T-helper 17 cell (primary cell): ENCODE measurements around the gene GTF3C2. TPM values are rescaled to one million over a fixed set of nuclear protein-coding genes. Genes with fewer than 3 reads are reported as not detected.

Source experiments
- ATAC-seq: fragments of 150-1000 bp; cut with Tn5 transposase; 2 replicates; pipeline ENCODE4 v1.10.0; 2021; ENCODE audit warnings: mild to moderate bottlenecking, moderate library complexity
- DNase-seq, 3 donors: peaks; one replicate each; pipeline versions ENCODE4 v3.0.0 to v3.0.0-alpha.2; 2020 to 2021
- H3K9me3 ChIP-seq: one replicate; pipeline ENCODE4 v1.7.0; 2013; ENCODE audit warnings: low read length, mild to moderate bottlenecking; ENCODE audit not compliant: control insufficient read depth, poor library complexity, severe bottlenecking
- H3K27ac Mint-ChIP-seq: one replicate; pipeline ENCODE4 v1.8.0; 2022; ENCODE audit warnings: mild to moderate bottlenecking, moderate library complexity, mixed read lengths
- H3K27me3 Mint-ChIP-seq: one replicate; pipeline ENCODE4 v1.8.0; 2022; ENCODE audit warnings: mixed read lengths
- H3K36me3 Mint-ChIP-seq: one replicate; pipeline ENCODE4 v1.8.0; 2022; ENCODE audit warnings: low read depth, mixed read lengths
- H3K4me1 Mint-ChIP-seq: one replicate; pipeline ENCODE4 v1.8.0; 2022; ENCODE audit warnings: mild to moderate bottlenecking, mixed read lengths
- H3K4me3 Mint-ChIP-seq: one replicate; pipeline ENCODE4 v1.8.0; 2022; ENCODE audit warnings: mild to moderate bottlenecking, moderate library complexity, mixed read lengths
- total RNA-seq, 4 donors: library from RNA in 2 of 4; stranded (reverse) in 2 of 4; gene quantifications; one replicate each; pipeline ENCODE4 v1.2.3 and lab custom pipeline; 2022 to 2026

Gene GTF3C2
- total RNA-seq, 2 donors from 2014 or later = 52.2 to 70.2 TPM

- Mint-ChIP-seq H3K36me3 (peaks cover 4% of the 10 kb centered on the region), H3K27ac (peak overlapping the region; percentile 92), H3K4me3 (peak overlapping the region; percentile 92), H3K27me3 (no peaks in the 10 kb centered on the region), H3K4me1 (peaks cover 23% of the 10 kb centered on the region)
- no peaks in the 10 kb centered on the region for H3K9me3 ChIP-seq
- ATAC-seq (no peak), DNase-seq (no peak)
Measured at GRCh38 chr2:27378809-27379290, 22.3 kb upstream of the GTF3C2 start.

- DNase-seq (no peak), ATAC-seq (no peak)
- Mint-ChIP-seq H3K4me3 (no peak overlapping the region), H3K4me1 (peaks cover 23% of the 10 kb centered on the region), H3K27me3 (no peaks in the 10 kb centered on the region), H3K27ac (peak overlapping the region; percentile 73), H3K36me3 (peaks cover 4% of the 10 kb centered on the region)
- H3K9me3 ChIP-seq = no peaks in the 10 kb centered on the region
Measured at GRCh38 chr2:27378096-27378808, 21.7 kb upstream of the GTF3C2 start.

GRCh38 chr2:27377618-27378095, 21.1 kb upstream of the GTF3C2 start:
- no peaks in the 10 kb centered on the region for H3K27me3 Mint-ChIP-seq
- H3K27ac Mint-ChIP-seq = peak overlapping the region; percentile 73
- no peaks in the 10 kb centered on the region for H3K9me3 ChIP-seq
- H3K36me3 Mint-ChIP-seq = peaks cover 4% of the 10 kb centered on the region
- no peak for ATAC-seq
- no peak for DNase-seq
- peaks cover 27% of the 10 kb centered on the region for H3K4me1 Mint-ChIP-seq
- H3K4me3 Mint-ChIP-seq = no peak overlapping the region

GRCh38 chr2:27376866-27377617, 20.5 kb upstream of the GTF3C2 start:
- H3K9me3 ChIP-seq = no peaks in the 10 kb centered on the region
- DNase-seq (no peak), ATAC-seq (no peak)
- peaks cover 32% of the 10 kb centered on the region for H3K4me1 Mint-ChIP-seq
- H3K27me3 Mint-ChIP-seq = no peaks in the 10 kb centered on the region
- H3K36me3 Mint-ChIP-seq = peaks cover 4% of the 10 kb centered on the region
- H3K4me3 Mint-ChIP-seq = peak overlapping the region; percentile 41
- H3K27ac Mint-ChIP-seq = peak overlapping the region; percentile 73

GRCh38 chr2:27376151-27376865, 19.7 kb upstream of the GTF3C2 start:
- Mint-ChIP-seq H3K36me3 (peaks cover 4% of the 10 kb centered on the region), H3K27ac (peak overlapping the region; percentile 73), H3K4me3 (no peak overlapping the region), H3K27me3 (no peaks in the 10 kb centered on the region), H3K4me1 (peaks cover 34% of the 10 kb centered on the region)
- ATAC-seq (no peak), DNase-seq (no peak)
- no peaks in the 10 kb centered on the region for H3K9me3 ChIP-seq

GRCh38 chr2:27375513-27376099, 19.0 kb upstream of the GTF3C2 start:
- Mint-ChIP-seq H3K4me1 (peaks cover 30% of the 10 kb centered on the region), H3K27me3 (no peaks in the 10 kb centered on the region), H3K36me3 (peaks cover 4% of the 10 kb centered on the region), H3K4me3 (no peak overlapping the region), H3K27ac (no peak overlapping the region)
- DNase-seq (no peak), ATAC-seq (no peak)
- H3K9me3 ChIP-seq = no peaks in the 10 kb centered on the region

- H3K4me1 Mint-ChIP-seq = peaks cover 30% of the 10 kb centered on the region
- no peak overlapping the region for H3K27ac Mint-ChIP-seq
- DNase-seq (no peak), ATAC-seq (no peak)
- peaks cover 6% of the 10 kb centered on the region for H3K36me3 Mint-ChIP-seq
- H3K9me3 ChIP-seq = no peaks in the 10 kb centered on the region
- no peak overlapping the region for H3K4me3 Mint-ChIP-seq
- H3K27me3 Mint-ChIP-seq = no peaks in the 10 kb centered on the region
Measured at GRCh38 chr2:27373567-27373966, 17.0 kb upstream of the GTF3C2 start.

GRCh38 chr2:27372937-27373336, 16.4 kb upstream of the GTF3C2 start:
- Mint-ChIP-seq H3K36me3 (peaks cover 6% of the 10 kb centered on the region), H3K4me1 (peaks cover 32% of the 10 kb centered on the region), H3K27ac (no peak overlapping the region), H3K27me3 (no peaks in the 10 kb centered on the region), H3K4me3 (peak overlapping the region; percentile 49)
- ATAC-seq = no peak
- no peak for DNase-seq
- H3K9me3 ChIP-seq = no peaks in the 10 kb centered on the region

- H3K9me3 ChIP-seq = no peaks in the 10 kb centered on the region
- ATAC-seq (peak; percentile 7), DNase-seq (peak in 1 of 3 donors; percentile 9)
- peak overlapping the region; percentile 95 for H3K4me3 Mint-ChIP-seq
- H3K36me3 Mint-ChIP-seq = peaks cover 2% of the 10 kb centered on the region
- no peaks in the 10 kb centered on the region for H3K27me3 Mint-ChIP-seq
- H3K4me1 Mint-ChIP-seq = peaks cover 29% of the 10 kb centered on the region
- peak overlapping the region; percentile 94 for H3K27ac Mint-ChIP-seq
Measured at GRCh38 chr2:27370816-27371620, 14.5 kb upstream of the GTF3C2 start.

GRCh38 chr2:27370026-27370815, 13.7 kb upstream of the GTF3C2 start, which contains the start of the genes EIF2B4 and SNX17:
Gene EIF2B4, minus strand, starts transcription at chr2:27370338. Its CDS starts 24 bp downstream, at chr2:27370314.
Gene SNX17, plus strand, starts transcription at chr2:27370616. Its CDS starts 128 bp downstream, at chr2:27370744.
- H3K36me3 Mint-ChIP-seq = peaks cover 2% of the 10 kb centered on the region
- H3K27me3 Mint-ChIP-seq = no peaks in the 10 kb centered on the region
- ATAC-seq (peak; percentile 93), DNase-seq (peak; percentile 97 to 99 (median 99))
- H3K9me3 ChIP-seq = no peaks in the 10 kb centered on the region
- H3K27ac Mint-ChIP-seq = peak within 1 kb of the TSS; percentile 94
- peaks cover 29% of the 10 kb centered on the region for H3K4me1 Mint-ChIP-seq
- peak within 1 kb of the TSS; percentile 95 for H3K4me3 Mint-ChIP-seq

GRCh38 chr2:27369471-27370025, 13.0 kb upstream of the GTF3C2 start:
- H3K9me3 ChIP-seq = no peaks in the 10 kb centered on the region
- Mint-ChIP-seq H3K4me1 (peaks cover 29% of the 10 kb centered on the region), H3K27me3 (no peaks in the 10 kb centered on the region), H3K36me3 (peaks cover 2% of the 10 kb centered on the region), H3K4me3 (peak overlapping the region; percentile 95), H3K27ac (peak overlapping the region; percentile 94)
- ATAC-seq (no peak), DNase-seq (no peak)
